Esophagus muscularis mucosa (tissue), 4 donors: ENCODE data around the gene PRELID1.

Experiments
- CTCF ChIP-seq, 3 experiments: fragments of 200-600 bp in 2 of 3; fragments of 450-650 bp in 1 of 3; sonication (generic) in 2 of 3; IDR thresholded peaks; one replicate each; pipeline ENCODE4 v1.5.1; 2017 to 2019; ENCODE audit warnings: antibody characterized with exemption in 3 of 3, mild to moderate bottlenecking in 2 of 3, moderate library complexity in 1 of 3
- EP300 ChIP-seq: sonication (generic); formaldehyde crosslinking; IDR thresholded peaks from one replicate; pipeline ENCODE4 v1.6.1; 2017; ENCODE audit warnings: antibody characterized with exemption
- POLR2A ChIP-seq: fragments of 450-650 bp; IDR thresholded peaks from one replicate; pipeline ENCODE4 v1.6.1; 2017; ENCODE audit warnings: antibody characterized with exemption, moderate library complexity, mild to moderate bottlenecking, low read depth

DNA sequence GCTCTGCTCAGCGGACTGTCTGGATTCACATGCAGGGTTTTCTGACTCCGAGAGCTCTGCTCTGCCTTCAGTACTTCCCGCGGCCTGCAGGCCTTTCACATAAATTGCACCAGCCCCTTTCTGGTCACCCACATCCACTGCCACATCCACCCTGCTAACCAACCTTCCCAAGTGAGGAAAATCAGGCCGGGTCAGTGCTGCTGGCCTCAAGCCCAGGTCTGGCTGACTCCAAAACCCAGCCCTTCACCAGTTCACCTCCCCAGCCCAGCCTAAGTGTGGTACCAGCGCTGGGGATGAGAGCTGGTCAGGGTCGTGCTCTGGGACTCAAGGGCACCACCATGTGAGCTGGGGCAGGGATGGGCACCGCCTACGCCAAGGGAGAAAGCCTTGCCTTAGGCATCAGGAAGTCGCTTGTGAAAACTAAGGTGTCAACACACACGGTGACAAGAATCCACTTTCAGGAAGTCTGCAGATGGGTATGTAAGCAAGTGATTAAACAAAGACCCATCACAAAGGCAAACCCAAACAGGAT is 35.6 kb downstream of the PRELID1 start:
- no peak for TF ChIP-seq CTCF (IDR thresholded peaks at IDR 0.05)
- TF ChIP-seq POLR2A = no peak
- TF ChIP-seq EP300 = no peak
